Activated CD4-positive, CD25-positive, alpha-beta regulatory T cell (primary cell): ENCODE measurements around the gene MOXD1.
A peak's percentile ranks its signal among the peaks of the same experiment; 100 is the strongest.

Experiments
- DNase-seq, 4 experiments: peaks; one replicate each; lab custom pipeline; 2025; lab: John Stamatoyannopoulos, UW

The MOXD1 gene

DNA sequence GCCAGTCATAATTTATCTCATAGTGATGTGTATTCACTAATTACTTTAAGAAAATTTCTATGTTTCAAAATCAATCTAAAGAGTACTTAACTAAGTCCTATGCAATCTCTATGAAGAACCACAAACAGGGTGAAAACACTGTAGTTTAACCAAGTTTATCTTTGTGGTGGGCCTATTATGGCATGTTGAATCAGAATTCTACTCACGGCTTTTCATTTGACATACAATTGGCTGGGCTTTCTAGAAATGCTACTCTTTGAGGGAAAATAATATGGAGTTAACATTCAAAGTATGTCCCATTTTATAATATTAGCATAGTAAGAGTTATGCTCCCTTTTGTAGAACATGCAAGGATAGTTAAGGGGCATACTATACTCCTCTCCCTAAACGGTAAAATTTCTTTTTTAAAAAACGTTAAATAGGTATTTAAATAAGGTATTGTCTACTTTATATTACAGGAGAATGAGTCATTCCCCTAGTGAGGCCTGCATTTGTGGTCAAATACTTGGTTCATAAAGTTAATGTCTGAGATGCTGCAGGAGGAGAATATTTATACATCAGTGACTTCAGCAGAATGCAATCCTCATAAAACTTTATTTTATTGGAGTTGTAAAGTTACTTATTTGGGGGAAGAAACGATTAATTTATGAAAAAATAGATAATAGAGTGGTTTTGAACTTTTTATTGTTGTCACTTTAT is 1.8 kb downstream of the MOXD1 start:
- no peak for DNase-seq

DNA sequence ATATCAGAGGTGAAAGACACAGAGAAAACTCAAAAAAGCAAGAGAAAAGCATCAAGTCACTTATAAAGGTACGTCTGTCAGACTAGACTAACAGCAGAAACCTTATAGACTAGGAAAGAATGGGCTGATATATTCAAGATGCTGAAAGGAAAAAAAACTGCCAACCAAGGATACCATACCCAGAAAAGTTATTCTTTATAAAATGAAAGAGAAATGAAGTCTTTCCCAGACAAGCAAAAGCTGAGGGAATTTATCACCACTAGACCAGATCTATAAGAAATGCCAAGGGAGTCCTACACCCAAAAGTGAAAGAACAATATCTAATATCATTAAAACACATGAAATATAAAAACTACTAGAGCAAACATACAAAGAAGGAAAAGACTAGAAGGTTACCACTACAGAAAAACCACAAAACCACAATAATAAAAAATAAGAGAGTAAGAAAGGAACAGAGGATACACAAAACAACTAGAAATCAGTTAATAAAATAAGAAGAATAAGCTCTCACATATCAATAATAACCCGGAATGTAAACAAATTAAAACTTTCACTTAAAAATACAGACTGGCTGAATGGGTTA is 6.2 kb downstream of the MOXD1 start:
- no peak for DNase-seq

DNA sequence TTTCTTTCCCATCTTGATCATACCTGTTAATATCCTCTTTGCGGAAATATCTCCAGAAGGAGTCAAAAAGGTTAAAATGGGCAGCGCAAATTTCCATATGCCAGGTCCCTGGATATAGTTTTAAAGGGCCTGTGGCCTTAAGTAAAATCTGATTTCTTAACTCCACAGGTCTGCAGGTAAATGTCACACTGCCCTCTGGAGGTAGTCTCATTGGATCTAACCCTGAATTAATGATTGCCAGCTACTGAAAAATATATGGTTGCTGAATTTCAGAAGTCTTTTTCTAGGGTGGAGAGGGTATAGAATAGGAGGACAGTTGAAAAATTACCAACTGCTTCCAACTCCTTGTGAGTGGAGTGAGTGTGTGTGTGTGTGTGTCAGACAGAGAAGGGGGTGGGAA is 8.5 kb downstream of the MOXD1 start:
- no peak for DNase-seq

DNA sequence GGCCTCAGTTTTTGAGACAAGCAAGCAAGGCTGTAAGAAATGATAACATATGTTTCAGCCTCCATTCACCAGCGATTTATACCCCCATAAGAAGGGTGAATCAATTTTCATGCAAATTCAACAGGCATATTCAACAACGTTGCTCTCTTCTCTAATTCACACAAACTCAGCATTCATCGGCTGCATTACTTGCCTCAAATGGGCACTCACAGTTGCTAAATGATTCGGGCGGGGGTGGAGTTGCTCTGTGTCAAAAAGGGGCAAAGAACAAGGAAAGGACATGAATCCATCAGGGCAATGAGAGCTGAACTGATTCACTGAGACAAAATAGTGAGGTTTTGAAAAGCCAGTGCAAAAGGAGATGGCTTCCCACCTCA is 9.0 kb downstream of the MOXD1 start:
- no peak for DNase-seq

DNA sequence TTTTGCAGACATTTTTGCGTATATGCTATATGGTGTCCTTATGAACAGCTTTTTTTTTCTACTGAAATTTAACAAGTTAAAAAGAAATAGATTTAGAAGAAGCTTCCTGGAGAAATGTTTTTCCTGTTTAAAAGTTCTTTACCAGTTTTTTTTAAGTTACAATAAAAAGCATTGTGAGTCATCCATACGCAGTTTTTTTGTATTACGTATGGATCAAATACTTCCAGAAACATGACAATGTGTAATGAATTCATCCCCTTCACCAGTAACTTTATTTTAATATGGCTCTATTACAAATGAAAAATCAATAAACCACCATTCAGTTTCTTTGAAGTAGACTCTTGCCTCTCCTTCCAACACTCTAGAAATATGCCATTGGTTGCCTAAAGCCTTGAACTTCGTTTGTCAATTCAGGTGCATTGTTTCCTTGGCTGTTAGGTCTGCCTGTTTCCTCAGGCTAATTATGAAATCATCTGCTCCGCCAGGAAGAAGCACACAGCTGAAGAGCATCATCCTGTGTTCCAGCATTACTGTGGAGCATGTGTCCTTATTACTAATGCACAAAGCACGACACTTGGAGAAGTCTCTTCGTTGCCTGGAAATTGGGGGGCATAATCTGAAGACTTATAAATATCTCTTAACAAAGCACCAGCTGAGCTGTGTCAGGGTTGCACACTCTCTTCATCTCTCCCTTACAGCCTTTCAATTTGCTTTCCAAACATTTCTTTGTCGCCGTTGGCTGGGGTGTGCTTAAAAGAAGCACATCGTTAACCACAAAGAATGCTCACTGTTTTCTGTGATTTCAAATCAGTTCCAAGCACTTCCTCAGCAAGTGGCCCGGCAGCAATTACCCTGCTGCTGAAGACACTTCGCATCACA is 9.6 kb downstream of the MOXD1 start:
- DNase-seq, result no peak

DNA sequence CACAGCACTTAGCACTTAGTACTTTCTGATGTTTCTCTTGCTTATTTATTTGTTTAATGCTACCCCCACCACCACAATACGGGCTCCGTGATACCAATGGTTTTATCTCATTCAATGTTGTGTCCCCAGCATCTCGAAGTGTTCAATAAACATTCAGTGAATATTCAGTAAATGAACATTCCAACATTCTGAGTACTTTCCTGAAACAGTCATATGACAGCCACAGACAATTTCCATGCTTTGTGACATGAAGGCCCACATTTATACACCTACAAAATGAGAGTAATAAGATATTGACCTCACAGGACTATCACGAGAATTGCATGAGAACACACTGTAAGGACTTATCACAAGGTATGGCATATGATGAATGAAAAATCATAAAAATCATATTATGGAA is 10.8 kb downstream of the MOXD1 start:
- no peak for DNase-seq

DNA sequence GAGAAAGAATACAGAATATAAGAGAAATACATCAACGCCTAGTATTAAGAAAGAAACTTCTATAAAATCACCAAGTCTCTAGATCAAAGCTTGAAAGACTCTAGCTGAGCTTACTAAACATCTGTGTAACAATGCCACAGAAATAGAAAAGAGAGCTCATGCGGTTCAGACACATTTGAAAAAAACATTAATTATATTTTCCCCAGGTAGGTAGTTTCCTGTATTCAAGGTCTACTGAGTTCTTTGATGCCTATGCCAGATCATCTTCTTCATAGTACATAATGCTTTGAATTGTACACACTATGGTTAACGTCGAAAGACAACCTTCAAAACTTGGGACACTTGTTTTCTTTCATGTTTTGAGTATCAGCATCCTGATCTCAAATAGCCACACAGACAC is 11.3 kb downstream of the MOXD1 start:
- no peak for DNase-seq

DNA sequence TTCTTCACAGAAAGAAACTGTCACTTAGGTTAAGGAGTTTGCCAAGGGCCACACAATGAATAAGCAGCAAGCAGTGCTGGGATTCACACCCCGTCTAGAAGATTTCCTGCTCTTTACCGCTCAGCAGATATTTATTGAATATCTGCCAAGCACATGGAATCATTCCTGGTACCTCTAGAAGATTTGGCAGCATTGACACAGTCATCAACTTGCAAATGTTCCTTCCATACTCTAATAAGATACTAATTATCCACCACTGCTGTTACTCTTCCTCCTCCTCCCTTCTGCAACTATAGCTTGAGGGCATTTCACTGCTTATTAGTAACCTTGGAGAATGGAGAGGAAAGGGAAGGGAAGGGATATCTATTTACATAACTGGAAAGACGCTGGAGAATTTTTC is 13.0 kb downstream of the MOXD1 start:
- no peak for DNase-seq

DNA sequence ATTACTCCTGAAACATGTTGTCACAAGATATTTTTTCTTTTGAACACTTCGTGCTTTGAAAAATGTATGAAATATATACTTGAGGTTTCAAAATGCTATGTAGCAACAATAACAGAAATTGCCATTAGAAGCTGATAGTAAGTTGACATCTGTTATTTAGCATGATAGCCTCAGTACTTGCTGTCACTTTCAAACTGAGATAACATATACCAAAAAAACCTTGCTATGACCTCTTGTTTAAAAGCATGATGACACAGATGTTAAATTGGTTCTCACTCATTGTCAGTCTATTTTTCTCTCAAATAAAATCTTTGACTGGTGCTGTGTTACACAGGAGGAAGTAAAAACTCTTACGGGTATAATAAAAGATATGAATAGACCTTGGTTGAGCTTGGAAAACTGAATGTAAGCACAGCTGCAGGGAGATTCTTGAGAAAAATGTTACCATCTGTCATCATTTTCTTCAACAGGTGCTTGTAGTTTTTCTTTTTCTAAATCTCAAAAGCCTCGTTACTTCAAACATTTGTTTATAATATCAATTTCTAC is 18.6 kb downstream of the MOXD1 start:
- no peak for DNase-seq

DNA sequence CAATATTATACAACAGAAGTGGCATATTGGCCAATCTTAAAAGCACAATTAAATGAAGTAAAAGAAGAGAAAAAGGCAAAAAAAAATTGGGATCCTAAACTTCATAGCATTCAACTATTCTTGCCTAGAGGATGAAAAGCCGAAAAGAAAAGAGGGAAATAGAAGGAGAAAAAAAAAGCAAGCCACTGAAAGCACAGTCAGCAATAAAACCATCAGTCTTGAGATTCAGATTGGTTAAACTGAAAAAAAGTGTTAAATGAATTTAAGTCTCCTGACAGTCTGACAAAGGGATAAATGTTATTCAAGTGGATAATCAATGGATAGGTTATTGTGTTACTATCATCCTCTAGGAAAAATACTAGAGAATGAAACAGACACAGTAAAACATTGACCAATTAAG is 19.9 kb downstream of the MOXD1 start:
- DNase-seq, result no peak

DNA sequence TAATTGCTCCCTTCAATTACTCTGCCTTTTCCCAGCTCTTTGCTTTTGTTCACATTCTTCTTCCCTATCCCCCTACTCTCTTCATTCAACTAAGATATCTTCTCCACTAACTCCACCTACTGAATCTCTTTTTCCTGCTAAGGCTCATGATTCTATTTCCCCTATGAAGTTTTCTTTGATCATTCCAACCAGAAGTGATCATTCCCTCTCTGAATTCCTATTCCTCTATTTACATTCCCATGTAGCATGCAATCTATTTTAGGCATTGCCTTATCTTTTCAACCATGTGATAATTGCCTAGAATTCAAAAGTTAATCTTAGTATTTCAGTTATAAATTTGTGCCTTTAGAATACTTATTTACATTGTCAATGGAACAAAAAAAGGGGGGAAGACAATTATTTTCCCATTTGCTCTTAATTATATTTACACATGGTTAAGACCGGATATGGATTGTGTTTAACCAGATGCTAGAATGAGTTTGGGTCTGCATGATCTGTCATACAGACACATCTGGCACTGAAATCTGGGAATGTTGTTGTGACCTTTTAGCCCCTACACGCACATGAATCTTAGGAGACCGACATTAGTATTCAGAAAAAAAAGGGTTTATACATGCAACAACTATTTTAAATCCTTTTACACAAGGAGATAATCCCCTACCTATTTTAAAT is 20.8 kb downstream of the MOXD1 start:
- DNase-seq, result no peak

DNA sequence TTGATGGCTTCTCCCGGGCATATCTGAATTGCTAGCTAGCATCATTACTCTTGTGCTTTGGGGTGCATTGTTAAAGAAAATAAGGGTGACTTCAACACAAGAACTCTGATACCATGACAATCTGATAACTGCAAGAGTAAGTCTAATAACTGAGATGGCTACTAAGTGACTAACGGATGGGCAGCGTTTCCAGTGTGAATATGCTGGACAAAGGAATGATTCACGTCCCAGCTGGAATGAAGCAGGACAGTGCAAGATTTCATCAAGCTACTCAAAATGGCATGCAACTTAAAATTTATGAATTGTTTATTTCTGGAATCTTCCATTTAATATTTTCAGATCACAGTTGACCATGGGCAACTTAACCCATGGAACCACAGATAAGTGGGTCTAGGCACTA is 31.7 kb downstream of the MOXD1 start:
- no peak for DNase-seq

DNA sequence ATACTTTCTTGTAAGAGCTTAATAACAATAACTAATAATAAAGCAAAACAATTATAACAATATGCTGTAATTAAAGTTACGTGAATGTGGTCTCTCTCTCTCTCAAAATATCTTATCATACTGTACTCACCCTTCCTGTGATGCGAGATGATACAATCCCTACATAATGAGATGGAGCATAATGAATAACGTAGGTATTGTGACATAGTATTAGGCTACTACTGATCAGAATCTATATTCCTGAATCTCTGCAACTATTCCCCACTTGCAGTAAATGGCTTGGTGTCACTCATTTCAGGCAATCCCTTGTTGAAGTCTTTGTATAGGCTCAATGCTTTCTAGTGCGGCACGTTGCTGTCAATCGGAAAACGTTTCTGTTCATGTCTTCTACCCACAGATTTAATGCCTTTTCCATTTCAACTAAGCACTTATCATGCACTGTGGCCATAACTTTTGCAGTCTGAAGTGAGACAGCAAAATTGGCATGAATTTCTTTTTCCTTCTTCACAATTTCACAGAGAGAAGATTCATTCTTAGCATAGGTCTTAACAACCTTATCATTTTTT is 32.3 kb downstream of the MOXD1 start:
- no peak for DNase-seq

DNA sequence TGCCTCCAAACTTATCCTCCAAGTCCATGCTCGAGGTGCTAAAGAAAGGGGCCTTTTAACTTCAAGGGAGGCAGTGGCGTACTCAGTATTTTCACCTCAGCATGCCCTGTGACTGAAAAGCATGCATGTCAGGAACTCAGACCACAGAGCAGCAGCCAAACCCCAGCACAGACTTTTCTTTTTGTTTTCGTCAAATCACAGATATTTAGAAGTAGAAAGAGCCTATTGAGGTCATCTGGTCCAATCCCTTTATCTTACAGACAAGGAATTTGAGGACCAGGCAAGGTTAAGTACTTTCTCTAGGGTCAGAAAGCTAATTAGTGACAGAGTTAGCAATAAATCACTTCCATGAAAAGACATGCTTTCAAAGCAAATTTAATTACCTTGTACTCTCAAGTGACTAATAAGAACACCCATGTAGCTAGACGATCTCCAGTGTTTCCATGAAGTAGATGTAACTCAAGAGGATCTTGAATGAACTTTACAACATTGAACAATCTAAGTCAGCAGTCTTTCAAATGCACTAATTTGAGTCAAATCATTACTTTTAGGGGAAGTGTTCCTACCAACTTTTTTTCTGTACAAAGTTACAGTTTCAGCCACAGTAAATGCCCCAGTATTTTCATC is 35.9 kb downstream of the MOXD1 start:
- no peak for DNase-seq

DNA sequence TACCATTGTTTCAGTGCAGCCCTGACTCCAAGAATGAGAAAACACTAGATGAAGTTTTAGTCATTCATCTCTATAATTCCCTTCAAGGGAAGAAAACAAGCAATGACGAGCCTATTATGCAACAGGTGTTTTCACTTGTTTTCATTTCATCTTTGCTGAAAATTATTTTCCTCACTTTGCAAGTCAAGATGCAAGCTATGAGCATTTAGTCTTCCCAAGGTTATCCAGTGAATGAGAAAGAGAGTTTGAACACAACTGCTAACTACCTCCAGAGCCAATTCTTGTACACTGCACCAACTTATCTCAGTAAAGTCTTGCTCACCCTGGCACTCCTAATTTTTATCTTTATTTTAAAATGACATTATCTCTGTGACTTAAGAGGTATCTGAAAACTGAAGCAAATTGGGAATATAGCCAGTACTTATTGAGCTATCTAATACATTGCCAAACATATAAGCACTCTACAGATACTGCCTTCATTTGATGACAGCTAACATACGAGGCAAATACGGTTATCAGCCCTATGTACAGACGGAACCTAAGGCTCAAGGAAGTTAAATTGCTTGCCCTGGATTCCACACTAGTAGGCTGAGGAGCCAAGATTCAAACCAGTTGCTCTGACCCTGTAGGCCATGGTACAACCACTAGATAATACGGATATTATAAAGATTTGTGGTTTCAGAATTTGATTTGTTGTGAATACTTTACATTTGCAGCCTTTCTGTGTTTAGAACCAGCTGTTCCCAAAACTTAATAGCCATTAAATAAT is 36.8 kb downstream of the MOXD1 start:
- DNase-seq, result no peak

DNA sequence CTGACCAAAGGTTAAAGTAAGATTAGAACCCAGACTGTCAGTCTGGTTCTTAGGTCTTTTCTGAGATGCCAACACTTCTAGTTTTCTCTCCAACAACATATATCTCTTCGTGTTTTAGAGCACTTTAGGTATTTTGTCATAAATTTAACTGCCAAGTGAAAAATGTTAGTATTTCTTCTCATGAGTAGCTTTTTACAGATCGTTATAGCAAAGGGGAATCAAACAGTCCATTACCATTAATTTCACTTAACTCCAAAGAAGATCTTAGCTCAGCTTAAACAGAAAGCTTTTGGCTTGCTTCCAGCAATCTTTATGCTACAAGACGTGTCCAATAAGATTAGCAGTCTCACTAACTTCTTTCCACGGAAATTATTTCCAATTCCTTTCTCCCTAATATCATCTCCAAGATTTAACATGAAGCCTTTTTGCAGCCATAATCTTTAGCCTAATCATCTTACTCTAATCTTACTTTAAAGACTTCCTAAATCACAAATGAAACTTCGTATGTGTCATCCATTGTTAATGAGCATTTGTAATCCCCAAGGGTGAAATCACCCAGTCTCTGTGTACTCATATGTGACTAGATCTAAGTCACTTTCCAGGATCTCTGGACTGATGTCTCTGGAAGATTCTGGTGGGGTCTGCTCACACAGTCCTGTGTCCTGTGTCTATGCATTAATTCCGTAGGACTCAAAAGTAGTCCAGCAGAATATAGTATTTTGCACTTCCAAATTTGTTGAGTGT is 38.7 kb downstream of the MOXD1 start:
- DNase-seq, result no peak

DNA sequence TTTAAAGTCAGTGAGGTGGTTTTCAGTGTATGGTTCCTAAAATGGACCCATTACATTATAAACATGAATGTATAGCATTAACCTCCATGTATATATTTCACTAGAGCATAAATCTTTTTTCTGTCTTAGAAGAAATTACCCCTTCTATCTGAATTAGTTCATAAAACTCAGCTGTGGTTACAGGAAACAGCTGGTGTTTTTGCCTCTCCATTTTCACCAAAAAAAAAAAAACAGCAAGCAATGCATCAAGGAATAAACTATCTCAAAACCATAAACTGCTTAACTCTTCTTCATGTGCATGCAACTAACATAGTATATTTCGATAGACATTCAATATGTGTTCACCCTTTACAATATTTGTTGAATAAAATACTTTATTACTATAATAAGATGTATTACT is 40.2 kb downstream of the MOXD1 start:
- DNase-seq, result no peak

DNA sequence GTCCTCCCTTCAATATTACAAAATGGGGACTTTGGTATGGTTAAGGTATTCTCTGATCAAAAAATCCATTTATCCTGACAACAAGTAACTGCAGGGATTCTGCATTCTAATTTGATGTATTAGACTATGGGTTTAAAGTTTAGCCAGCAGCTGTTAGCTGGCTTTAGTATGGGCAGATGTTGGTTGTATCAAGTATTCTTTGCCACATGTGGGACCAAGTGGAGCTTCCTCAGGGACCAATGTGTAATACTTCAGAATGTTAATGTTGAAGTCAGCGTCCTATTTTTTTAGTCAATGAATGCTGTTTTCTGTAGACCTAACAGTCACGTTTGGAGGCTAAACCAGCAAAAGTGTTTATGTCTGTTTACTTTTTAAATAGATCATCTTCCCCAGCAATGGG is 41.4 kb downstream of the MOXD1 start:
- no peak for DNase-seq

DNA sequence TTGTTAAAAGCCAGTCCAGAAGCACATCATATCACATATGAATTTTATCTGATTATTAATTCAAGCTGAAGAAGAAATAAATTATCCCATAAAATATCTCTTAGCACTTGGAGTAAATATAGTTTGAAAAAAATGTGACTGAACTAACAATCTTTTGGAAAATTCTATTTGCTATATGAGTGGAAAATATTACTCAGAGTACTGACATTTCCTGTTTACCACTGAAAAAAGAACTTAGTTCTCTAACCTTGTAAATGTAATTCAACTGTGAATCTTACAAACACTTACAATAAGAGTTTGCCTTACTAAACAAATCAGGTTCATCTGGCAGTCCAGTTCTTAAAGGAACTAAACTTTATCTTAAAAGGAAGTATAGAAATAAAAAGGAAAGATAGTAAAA is 44.2 kb downstream of the MOXD1 start:
- DNase-seq, result no peak

DNA sequence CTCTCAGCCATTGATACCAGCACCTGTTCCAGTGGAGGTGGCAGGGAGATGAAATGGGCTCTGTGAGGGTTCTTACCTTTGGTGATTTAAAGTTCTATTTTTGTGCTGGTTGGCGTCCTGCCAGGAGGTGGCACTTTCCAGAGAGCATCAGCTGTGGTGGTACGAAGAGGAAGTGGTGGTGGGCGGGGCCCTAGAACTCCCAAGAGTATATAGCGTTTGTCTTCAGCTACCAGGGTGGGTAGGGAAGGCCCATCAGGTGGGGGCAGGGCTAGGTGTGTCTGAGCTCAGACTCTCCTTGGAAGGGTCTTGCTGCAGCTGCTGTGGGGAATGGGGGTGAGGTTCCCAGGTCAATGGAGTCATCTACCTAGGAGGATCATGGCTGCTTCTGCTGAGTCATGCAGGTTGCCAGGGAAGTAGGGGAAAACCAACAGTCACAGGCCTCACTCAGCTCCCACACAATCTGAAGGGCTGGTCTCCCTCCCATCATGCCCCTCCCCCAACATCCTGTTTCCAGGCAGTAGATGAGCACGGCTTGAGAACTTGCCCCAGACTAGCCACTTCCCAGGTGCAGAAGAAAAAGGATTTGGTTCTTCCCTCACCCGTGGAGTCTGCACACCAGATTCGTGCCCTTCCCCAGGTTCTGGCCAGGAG is 46.6 kb downstream of the MOXD1 start:
- peak in 3 of 4 experiments; percentile 2 to 11 (median 4) for DNase-seq
